Fibroblast of the aortic adventitia (primary cell): ENCODE data around the gene LUZP4. TPM values are rescaled to one million over a fixed set of nuclear protein-coding genes. Genes with fewer than 3 reads are reported as not detected.
"Not testable (repeated sequence)": the region's sequence is repeated elsewhere in the genome, so short reads cannot be mapped to it uniquely, and the experiment has no call there.

Source experiments
- DNase-seq: peaks from one replicate; pipeline ENCODE4 v3.0.0-alpha.2; 2010; ENCODE audit warnings: low read depth
- H3K4me3 ChIP-seq: 2 replicates; pipeline ENCODE4 v1.5.1; 2011; ENCODE audit warnings: low read depth, mild to moderate bottlenecking, control low read depth, low read length, moderate library complexity
- CTCF ChIP-seq: IDR thresholded peaks from 2 replicates; pipeline ENCODE4 v1.5.1; 2011; ENCODE audit warnings: mild to moderate bottlenecking, low read length, control low read depth, inconsistent platforms; ENCODE audit not compliant: insufficient read depth
- total RNA-seq: library from RNA; depleted of rRNA; stranded (reverse); fragments of >200 nt; gene quantifications from 2 replicates; pipeline ENCODE4 v1.2.3, GENCODE V29; 2012; ENCODE audit warnings: low replicate concordance

LUZP4 gene
- total RNA-seq, 1 donor = not detected

DNA sequence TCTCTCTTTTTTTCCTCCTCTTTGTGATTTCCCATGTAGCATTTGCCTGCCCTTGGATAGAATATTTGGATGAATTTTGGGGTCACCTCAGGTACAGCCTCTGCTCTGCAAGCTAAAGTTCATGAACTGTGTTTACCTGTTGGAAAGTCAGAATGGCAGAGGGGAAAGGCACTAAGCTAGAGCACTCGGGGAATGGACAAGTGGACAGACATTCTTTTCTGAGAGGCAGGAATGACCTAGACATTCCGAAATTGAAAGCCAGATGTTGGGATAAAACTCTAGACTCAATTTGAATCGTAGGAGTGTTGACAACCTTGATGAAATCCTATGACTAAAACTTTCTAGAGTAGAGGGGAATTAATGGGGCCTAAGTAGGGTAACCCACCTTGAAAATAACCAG, 56.1 kb downstream of the LUZP4 start:
- no peak for TF ChIP-seq CTCF
- DNase-seq = peak; percentile 43
- H3K4me3 ChIP-seq = no peak overlapping the region

DNA sequence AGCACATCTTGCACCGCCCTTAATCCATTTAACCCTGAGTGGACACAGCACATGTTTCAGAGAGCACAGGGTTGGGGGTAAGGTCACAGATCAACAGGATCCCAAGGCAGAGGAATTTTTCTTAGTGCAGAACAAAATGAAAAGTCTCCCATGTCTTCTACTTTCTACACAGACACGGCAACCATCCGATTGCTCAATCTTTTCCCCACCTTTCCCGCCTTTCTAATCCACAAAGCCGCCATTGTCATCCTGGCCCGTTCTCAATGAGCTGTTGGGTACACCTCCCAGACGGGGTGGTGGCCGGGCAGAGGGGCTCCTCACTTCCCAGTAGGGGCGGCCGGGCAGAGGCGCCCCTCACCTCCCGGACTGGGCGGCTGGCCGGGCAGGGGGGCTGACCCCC, 57.2 kb downstream of the LUZP4 start:
- H3K4me3 ChIP-seq, DNase-seq: not testable (repeated sequence)

GRCh38 chrX:115348446-115349225, 59.1 kb downstream of the LUZP4 start:
- no peak overlapping the region for H3K4me3 ChIP-seq
- TF ChIP-seq CTCF = no peak
- DNase-seq = peak; percentile 58

DNA sequence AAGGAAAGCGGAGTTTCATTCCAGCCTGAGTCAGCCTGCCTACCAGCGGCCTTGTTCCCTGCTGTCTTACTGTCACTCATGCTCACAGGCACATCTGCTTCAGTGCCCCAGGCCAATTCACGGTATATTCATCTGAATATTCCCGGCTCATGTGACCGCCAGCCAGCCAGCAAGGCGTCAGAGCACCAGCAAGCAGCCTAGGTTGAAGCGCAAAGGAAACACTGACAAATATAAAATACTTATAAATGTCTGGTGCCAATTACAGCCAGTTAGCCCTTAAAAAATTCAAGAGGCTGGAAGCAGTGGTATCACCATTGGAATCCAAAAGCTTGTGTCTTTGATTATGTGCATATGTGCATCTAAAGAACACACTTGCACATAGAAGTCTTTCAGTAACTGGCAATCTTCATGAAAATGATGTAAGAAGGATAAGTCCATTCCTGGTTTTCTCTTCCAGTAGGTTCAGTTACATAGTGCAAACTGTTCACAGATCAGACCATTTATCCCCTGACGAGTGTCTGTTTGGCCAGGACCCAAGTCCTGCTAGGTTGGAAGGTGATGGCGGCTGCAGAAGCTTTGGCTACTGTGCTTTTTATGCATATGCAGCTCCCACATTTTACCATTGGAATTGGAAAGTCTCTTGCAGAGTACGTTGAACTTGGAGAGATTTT, 61.3 kb downstream of the LUZP4 start:
- DNase-seq = no peak
- H3K4me3 ChIP-seq = no peak overlapping the region
- no peak for TF ChIP-seq CTCF

DNA sequence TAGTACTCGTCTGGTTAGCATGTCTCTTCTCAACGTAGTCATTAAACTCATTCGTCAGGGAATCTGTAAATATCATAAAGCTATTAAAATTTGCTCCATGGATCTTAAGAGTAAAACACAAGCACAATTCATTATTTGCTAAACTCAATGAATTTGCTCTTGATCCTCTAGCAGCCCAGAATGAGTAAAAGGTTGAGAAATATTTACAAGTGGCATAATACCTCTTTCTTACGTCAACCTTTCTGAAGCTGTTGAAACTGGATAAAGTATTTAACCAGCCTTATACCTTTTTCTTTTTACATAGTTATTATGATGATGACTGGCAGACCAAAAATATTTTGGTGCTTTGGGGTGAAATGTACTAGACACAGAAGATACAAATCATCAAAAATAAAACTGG, 66.9 kb downstream of the LUZP4 start:
- DNase-seq = no peak
- H3K4me3 ChIP-seq = no peak overlapping the region
- no peak for TF ChIP-seq CTCF

Other genes starting within 250 kb of the LUZP4 start
- not detected in 2 replicates for gene RBMXL3, start 100.3 kb upstream of the LUZP4 start, total RNA-seq
- 3.5 and 11.1 TPM in 2 replicates for gene LRCH2, start 55.6 kb upstream of the LUZP4 start, total RNA-seq